ENCODE data around the gene EXOC3.

- no peak for TF ChIP-seq ZNF274 (IDR thresholded peaks at IDR 0.05; ENCODE audit: low read depth, low read length)
- TF ChIP-seq YY1 (IDR thresholded peaks at IDR 0.05; ENCODE audit: insufficient read depth, insufficient read length) = no peak
Measured at GRCh38 chr5:455806-456205, 12.8 kb downstream of the EXOC3 start.

Measured in NT2/D1 (cell line).